ENCODE data around the gene SLC35B4.
"Not testable (repeated sequence)": the region's sequence is repeated elsewhere in the genome, so short reads cannot be mapped to it uniquely, and the experiment has no call there.

The SLC35B4 gene

DNA sequence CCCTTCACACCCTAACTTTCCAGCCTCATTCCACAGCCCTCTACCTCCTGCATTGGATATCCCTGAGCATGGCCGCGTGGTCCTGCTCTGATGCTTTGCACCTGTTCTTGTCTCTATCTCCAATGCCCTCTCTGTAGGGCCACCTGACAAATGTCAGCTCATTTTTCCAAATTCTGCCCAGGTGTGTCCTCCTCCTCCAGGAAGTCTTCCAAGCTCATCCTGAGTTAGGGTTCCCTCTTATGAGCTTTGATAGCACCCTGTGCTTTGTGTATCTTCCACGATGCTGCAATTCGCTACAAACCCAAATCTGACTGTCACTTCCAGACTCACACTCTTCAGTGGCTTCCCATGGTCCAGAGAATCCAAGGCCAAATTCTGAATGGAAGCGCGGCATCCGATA is 14.7 kb upstream of the SLC35B4 start:
- no peak for DNase-seq (ENCODE audit: low read depth)

DNA sequence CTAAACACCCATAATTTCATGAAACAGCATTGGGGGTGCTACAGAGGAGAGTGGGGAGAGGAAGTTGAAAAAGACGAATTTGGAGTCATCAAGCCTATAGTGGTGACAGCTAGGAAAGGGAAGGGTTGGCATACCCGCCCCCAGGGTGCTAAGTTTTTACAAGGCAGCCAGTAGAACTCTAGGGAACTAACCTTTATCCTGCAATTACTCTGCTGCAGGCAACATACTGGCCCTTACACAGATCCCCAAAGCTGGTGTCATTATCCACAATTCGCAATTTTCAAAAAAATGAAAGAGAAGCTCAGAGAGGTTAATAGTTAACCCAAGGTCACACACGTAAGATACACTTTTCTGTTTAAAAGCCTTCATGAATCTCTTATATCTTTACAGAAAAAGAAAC is 14.2 kb upstream of the SLC35B4 start:
- DNase-seq (ENCODE audit: low read depth), result no peak

- no peak for DNase-seq (ENCODE audit: low read depth)
These were observed 13.1 kb upstream of the SLC35B4 start for GRCh38 chr7:134329614-134330346.

DNA sequence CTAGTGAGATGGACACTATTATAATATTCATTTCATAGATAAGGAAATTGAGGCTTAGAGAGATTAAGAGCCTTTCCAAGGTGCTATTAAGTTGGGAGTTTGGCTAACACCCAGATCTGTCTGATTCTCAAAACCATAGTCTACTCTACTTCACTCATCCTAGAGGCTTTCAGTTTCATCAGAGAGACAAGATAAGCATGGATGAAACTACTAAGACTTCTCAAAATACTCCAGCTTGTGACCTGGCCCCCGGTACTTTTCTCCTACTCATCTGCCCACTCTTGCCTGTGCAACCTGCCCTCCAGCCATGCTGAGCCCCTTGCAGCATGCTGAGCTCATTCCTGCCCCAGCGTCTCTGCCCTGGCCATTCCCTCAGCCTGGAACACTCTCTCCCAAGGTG is 12.2 kb upstream of the SLC35B4 start:
- no peak for DNase-seq (ENCODE audit: low read depth)

DNA sequence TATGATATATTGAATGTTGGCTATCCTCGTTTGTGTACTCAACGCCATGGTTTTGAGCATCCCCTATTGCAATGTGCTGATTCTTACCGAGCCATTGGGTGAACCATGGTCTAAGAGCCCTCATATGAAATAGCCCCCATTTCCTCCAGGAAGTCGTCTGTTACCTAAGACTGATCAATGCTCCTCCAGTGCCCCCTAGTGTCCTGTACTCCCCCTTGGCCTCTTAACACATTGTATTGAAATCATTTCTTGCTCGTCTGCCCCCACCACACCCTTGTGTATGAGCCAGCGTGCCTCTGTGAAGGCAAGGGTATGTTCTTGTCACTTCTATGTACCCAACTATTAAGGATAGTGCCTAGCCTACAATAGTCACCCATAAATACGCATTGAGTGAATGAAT is 11.2 kb upstream of the SLC35B4 start:
- DNase-seq (ENCODE audit: low read depth), result no peak

DNA sequence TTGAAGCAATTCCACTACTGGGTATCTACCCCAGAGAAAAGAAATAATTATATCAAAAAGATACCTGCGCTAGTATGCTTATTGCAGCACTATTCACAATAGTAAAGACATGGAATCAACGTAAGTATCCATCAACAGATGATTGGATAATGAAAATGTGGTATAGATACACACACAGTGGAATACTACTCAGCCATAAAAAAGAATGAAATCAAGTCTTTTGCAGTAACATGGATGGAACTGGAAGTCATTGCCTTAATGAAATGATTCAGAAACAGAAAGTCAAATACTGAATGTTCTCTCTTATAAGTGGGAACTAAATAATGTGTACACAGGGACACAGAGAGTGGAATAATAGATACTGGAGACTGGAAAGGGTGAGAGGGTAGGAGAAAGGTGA is 7.4 kb upstream of the SLC35B4 start:
- DNase-seq (ENCODE audit: low read depth), result no peak

DNA sequence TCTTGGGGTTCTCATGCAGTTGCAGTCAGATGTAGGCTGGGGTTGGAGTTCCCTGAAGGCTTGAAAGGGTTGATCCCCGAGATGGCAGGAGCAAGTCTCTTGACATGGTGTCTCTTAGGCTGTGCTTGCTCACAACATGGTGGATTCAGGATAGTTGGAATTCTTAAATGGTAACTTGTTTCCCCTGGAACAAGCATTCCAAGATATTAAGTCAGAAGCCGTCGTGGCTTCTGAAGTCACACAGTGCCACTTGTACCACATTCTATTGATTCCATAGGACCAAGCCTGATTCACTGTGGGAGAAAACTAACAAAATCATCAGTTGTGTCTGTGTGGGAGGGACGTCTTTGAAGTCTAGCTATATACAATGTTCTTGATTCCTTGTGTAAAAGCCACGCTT is 3.5 kb upstream of the SLC35B4 start:
- no peak for DNase-seq (ENCODE audit: low read depth)

DNA sequence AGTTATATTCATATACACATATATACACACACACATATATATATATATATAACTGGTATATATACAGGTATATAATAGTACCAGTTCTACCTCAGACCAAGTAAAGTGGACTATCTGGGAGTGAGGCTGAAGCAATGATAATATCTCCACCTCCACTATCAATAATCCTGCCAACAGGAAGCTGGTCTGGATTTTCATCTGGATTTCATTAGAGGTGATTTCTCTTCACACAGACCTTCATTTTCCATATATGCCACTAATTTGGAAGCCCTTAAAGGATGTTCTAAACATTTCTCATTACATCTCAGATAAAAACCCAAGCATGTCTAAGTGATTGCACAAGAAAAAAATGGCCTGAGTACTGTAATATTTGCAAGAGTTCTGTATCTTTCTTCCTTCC is 1.7 kb upstream of the SLC35B4 start:
- DNase-seq (ENCODE audit: low read depth), result no peak

- no peak for DNase-seq (ENCODE audit: low read depth)
These were observed 704 bp upstream of the SLC35B4 start for GRCh38 chr7:134317434-134317833.

DNA sequence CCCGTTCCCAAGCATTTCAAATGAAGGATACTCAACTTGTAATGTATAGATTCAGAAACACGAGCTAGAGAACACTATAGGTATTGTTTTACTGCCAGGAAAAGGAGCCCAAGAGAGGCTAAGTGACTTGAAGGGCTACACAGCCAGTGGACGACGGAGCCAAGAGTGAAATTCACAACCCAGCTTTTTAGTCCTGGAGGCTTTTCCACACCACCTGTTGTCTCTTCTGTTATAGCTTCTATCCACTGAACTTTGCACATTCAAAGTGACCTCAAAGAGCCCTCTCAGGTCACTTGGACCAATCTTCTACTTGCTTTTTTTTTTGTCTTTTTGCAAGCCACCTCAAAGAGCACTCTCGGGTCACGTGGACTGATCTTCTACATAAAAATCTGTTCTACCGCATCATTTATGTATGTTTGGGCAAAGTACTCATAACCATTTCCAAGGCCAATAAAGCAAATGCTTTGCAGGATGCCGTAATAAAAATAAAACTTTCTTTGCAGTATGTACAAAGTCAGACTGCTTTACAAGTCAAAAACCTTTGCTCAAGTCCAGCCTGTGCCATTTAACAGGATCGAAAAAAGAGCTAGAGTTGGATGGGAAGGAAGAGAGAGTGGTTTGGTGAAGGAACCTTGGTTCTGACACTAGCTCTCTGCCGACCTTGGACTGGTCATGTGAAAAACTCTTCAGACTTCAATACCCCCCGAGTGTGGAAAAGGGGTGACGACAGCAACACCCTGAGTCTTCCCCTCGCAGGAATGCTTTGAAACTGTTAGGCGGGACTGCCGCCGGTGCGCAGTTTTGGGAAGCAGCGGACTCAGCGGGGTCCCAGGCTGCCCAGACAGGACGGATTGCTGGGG is 821 bp downstream of the SLC35B4 start:
- no peak for DNase-seq (ENCODE audit: low read depth)

DNA sequence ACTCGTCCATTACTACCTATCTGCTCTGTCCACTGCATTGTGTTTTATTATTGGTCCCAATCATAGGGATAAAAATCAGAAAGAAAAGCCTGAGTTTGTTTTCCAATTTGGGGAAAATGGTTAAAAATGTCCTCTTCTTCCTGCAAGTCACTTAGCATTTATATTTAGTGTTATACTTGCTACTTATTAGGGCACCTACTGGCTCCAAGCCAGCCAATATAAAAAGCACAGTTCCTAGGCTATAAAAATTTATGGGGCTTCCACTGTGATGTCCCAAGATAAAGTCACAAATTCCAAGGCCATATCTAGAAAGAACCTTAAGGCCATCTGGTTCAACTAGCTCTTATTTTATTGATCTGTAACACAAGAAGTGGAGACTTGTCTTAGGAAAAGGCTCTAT is 3.2 kb downstream of the SLC35B4 start:
- DNase-seq (ENCODE audit: low read depth), result no peak

DNA sequence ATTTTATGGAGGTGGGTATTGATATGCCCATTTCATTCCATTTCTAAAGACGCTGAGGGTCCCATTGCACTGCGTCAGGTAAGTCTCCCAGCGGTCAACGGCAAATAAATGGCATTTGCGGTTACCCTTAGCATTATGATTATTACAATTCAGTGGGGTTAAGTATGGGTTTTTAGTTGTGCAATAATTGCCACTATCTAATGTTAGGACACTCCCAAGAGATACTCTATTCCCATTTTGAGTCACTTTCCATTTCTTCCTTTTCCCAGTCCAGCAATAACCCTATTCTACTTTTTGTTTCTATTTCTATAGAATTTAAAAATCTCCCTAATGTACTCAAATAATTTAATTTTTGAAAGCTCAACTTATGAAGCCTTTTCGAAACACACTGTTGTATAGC is 4.0 kb downstream of the SLC35B4 start:
- DNase-seq (ENCODE audit: low read depth), result no peak

DNA sequence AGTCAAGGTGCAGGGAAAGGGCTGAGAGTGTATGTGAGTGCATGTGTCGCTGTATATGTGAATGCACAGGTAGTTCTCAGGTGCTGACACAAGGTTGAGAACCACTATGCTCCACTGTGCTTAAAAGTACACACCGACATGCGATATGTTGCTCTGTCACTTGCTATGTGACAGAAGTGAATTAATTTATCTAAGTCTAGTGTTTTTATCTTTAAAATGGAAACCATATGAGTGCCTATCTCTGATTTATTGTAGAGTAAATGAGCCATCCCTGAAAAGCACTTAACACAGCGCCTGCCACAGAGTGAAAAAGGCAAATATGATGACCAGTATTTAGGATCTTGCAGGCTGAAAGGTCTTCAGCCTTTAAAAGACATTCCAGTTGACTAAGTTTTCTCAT is 4.9 kb downstream of the SLC35B4 start:
- DNase-seq (ENCODE audit: low read depth), result no peak

DNA sequence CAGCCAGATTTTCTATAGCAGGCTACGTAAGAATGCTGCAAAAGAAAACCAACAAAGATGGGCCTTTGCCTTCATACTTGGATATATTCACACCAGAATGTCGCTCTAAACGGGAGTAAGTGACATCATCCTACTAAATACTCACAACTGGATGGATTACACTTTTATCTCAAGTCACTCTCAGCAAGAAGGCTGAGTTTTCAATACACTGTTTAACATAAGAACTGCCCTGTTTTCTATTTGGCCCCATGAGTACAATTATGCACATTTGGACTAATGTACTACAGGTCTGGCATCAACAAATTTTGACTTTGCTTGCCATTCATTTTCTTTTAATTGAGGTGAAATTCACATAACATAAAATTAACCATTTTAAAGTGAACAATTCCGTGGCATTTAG is 8.2 kb downstream of the SLC35B4 start:
- DNase-seq (ENCODE audit: low read depth), result no peak

- no peak for DNase-seq (ENCODE audit: low read depth)
These were observed 9.4 kb downstream of the SLC35B4 start for GRCh38 chr7:134307320-134307719.

DNA sequence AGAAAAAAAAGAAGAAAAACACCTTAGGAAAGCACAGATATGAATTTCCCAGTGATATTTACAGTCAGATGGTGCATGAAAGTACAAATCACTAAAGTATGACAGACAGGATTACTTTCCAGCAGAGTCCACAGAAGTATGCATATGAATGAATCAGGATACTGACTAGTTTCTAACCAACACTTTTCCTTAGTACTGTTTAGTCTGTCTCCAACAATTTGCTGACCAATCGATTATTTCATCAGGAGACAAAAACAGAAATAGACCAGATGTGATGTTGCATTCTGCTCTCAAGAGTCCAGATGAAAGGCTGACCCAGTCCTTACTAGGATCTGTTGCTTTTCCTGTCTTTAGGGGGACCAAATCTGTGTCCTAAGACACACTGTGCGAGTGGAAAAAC is 14.6 kb downstream of the SLC35B4 start:
- no peak for DNase-seq (ENCODE audit: low read depth)

- DNase-seq (ENCODE audit: low read depth), result no peak
These were observed 15.1 kb downstream of the SLC35B4 start for GRCh38 chr7:134301592-134301991.

DNA sequence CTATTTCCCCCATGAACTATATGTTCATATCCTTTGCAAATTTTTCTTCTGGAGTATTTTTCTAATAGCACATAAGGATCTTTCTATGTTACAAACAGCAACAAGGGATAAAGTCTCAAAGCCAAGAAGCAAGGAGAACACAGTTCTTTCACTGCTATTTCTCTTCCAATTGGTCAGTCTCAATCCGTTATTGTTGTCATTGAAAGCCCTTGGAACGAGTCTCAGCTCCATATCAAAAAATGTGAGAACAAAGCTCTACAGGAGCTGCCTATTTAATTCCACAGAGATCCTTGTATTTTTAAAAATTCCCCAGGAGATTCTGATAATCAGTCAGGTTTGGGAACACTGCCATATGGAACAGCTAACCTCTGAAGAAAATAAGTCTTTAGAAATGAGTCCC is 15.7 kb downstream of the SLC35B4 start:
- no peak for DNase-seq (ENCODE audit: low read depth)

- no peak for DNase-seq (ENCODE audit: low read depth)
These were observed 17.6 kb downstream of the SLC35B4 start for GRCh38 chr7:134298902-134299683.

DNA sequence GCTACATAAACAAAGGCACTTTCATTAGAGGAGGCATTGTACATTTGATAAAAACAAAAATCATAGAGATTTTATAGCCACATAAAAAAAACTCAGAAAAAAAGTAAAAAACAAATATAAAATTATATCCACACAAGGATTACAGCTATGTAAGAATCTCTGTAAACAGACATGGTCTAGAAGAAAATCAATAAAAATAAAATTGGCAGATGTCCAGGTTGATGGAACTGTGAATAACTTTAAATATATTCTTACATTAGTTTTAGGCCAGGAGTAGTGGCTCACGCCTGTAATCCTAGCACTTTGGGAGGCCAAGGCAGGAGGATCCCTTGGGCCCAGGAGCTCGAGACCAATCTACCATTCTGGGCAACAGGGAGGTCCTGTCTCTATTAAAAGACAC is 19.2 kb downstream of the SLC35B4 start:
- DNase-seq (ENCODE audit: low read depth), result no peak

- not testable (repeated sequence) for DNase-seq (ENCODE audit: low read depth)
These were observed 20.7 kb downstream of the SLC35B4 start for GRCh38 chr7:134295982-134296381.

DNA sequence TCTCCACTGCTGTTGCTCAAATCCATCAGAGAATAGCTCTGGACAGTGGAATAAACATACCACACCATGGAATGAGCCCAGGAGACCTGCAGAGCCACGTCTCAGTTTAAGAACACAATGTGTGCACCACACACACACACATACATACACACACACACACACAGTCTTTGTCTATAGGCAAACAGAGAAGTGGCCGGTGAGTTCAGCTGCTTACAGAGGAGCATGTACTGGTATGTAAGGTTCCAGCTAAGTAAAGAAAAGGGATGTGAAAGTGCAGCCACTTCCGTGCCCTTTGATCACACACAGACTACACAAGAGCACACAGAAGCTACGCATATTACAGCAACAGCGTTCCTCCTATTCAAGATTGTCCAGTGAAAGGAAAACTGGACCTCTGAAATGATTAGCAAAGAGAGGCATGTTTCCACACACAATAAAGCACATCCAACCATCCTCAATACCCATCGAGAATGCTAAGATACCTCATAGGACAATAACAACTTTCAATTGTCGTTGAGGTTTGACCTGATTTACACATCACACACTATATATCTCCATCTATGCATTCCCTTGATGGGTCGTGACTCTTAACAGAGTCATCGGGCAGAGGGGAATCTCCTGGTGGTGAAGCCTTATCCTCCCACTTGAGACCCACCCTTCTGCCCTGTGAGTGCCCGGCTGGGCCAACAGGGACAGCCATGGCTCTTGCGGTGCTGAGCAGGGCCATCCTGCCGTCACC is 23.6 kb downstream of the SLC35B4 start:
- DNase-seq (ENCODE audit: low read depth), result no peak

Measured in stromal cell of bone marrow (primary cell).